Central memory CD8-positive, alpha-beta T cell (primary cell): ENCODE measurements around the gene CHST6.
"Not testable (repeated sequence)": the region's sequence is repeated elsewhere in the genome, so short reads cannot be mapped to it uniquely, and the experiment has no call there.

Experiments
- ATAC-seq: fragments of 150-1000 bp; cut with Tn5 transposase; replicated peaks from 2 replicates; pipeline ENCODE4 v1.10.0; 2022; ENCODE audit warnings: mild to moderate bottlenecking, moderate FRiP score, moderate number of reproducible peaks; ENCODE audit not compliant: poor library complexity, severe bottlenecking; ENCODE audit errors: extremely low read depth
- DNase-seq, 2 donors: peaks; one replicate each; pipeline ENCODE4 v3.0.0; 2021; ENCODE audit warnings: low spot score in 2 of 2
- H3K27ac Mint-ChIP-seq: one replicate; pipeline ENCODE4 v1.8.0; 2022; ENCODE audit warnings: low read depth, mild to moderate bottlenecking, moderate library complexity, mixed read lengths
- H3K27me3 Mint-ChIP-seq: one replicate; pipeline ENCODE4 v1.8.0; 2022; ENCODE audit warnings: mixed read lengths
- H3K36me3 Mint-ChIP-seq: one replicate; pipeline ENCODE4 v1.8.0; 2022; ENCODE audit warnings: mild to moderate bottlenecking, moderate library complexity, mixed read lengths; ENCODE audit not compliant: insufficient read depth
- H3K4me1 Mint-ChIP-seq: one replicate; pipeline ENCODE4 v1.8.0; 2022; ENCODE audit warnings: mixed read lengths
- H3K4me3 Mint-ChIP-seq: one replicate; pipeline ENCODE4 v1.8.0; 2022; ENCODE audit warnings: mild to moderate bottlenecking, moderate library complexity, mixed read lengths
- H3K9me3 Mint-ChIP-seq: one replicate; pipeline ENCODE4 v1.8.0; 2022; ENCODE audit warnings: mixed read lengths

The CHST6 gene

GRCh38 chr16:75495076-75495674 is at the start of gene CHST6:
TSS of gene CHST6 (minus strand) at chr16:75495441. CDS start at chr16:75479828, 15,613 bp downstream.
- ATAC-seq (peak; percentile 40), DNase-seq (no peak)
- Mint-ChIP-seq H3K4me3 (peak within 1 kb of the TSS; percentile 63), H3K27ac (no peak within 1 kb of the TSS), H3K36me3 (no peaks in the 10 kb centered on the region), H3K27me3 (peaks cover 10% of the 10 kb centered on the region), H3K9me3 (no peaks in the 10 kb centered on the region), H3K4me1 (peaks cover 7% of the 10 kb centered on the region)

- H3K27ac Mint-ChIP-seq, H3K4me1 Mint-ChIP-seq, DNase-seq, H3K27me3 Mint-ChIP-seq, ATAC-seq, H3K9me3 Mint-ChIP-seq, H3K36me3 Mint-ChIP-seq, H3K4me3 Mint-ChIP-seq: not testable (repeated sequence)
Observed at GRCh38 chr16:75542462-75542861, 47.2 kb upstream of the CHST6 start.

DNA sequence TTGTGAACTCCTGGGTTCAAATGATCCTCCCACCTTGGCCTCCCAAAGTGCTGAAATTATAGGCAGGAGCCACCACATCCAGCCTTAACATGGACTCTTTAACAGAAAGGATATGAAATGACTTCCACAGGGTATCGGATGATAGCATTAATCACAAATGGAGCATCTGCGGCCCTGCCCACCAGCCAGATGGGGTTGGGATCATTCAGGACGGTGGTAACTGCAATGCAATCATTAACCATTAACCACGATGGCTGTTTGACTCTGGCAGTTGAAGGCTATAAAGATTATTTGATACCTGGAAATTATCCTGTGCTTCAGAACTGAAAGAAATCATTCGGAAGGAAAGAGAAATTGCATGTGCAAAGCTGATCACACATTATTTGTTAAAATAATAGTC is 46.0 kb upstream of the CHST6 start:
- Mint-ChIP-seq H3K4me3 (no peak overlapping the region), H3K4me1 (no peaks in the 10 kb centered on the region), H3K27me3 (no peaks in the 10 kb centered on the region), H3K36me3 (no peaks in the 10 kb centered on the region), H3K27ac (no peak overlapping the region), H3K9me3 (no peaks in the 10 kb centered on the region)
- DNase-seq (no peak), ATAC-seq (no peak)

- not testable (repeated sequence) for H3K4me1 Mint-ChIP-seq, DNase-seq, H3K4me3 Mint-ChIP-seq, H3K27me3 Mint-ChIP-seq, H3K9me3 Mint-ChIP-seq, ATAC-seq, H3K36me3 Mint-ChIP-seq, H3K27ac Mint-ChIP-seq
Observed at GRCh38 chr16:75538882-75539565, 43.8 kb upstream of the CHST6 start.

DNA sequence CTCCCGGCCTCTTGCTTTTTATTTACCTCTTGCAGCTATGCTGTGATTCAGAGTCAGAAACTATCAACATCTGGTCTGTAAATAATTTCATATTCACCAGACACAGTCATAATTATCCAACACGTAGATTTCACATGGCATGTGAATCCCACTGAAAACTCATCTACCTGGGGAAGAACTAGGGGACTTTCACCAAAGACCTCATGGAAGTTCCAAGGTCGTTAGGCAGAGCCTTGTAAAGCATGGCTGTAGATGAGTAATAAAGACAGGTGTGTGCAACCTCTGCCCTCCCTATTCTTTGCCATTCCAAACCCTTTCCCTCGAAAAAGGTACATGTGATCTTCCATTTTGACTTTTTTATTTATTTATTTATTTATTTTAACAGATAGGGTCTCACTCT is 42.5 kb upstream of the CHST6 start:
- Mint-ChIP-seq H3K4me1 (no peaks in the 10 kb centered on the region), H3K9me3 (no peaks in the 10 kb centered on the region), H3K36me3 (peaks cover 2% of the 10 kb centered on the region), H3K27me3 (no peaks in the 10 kb centered on the region), H3K27ac (no peak overlapping the region), H3K4me3 (no peak overlapping the region)
- no peak for DNase-seq
- no peak for ATAC-seq

GRCh38 chr16:75535901-75536300 is 40.7 kb upstream of the CHST6 start, which contains the start of gene CHST5:
TSS of gene CHST5 (minus strand) at chr16:75536108. CDS start at chr16:75530384, 5,724 bp downstream.
- H3K4me3 Mint-ChIP-seq = no peak within 1 kb of the TSS
- H3K36me3 Mint-ChIP-seq = peaks cover 2% of the 10 kb centered on the region
- H3K4me1 Mint-ChIP-seq = no peaks in the 10 kb centered on the region
- no peak within 1 kb of the TSS for H3K27ac Mint-ChIP-seq
- H3K27me3 Mint-ChIP-seq = no peaks in the 10 kb centered on the region
- no peak for DNase-seq
- no peaks in the 10 kb centered on the region for H3K9me3 Mint-ChIP-seq
- ATAC-seq = no peak

DNA sequence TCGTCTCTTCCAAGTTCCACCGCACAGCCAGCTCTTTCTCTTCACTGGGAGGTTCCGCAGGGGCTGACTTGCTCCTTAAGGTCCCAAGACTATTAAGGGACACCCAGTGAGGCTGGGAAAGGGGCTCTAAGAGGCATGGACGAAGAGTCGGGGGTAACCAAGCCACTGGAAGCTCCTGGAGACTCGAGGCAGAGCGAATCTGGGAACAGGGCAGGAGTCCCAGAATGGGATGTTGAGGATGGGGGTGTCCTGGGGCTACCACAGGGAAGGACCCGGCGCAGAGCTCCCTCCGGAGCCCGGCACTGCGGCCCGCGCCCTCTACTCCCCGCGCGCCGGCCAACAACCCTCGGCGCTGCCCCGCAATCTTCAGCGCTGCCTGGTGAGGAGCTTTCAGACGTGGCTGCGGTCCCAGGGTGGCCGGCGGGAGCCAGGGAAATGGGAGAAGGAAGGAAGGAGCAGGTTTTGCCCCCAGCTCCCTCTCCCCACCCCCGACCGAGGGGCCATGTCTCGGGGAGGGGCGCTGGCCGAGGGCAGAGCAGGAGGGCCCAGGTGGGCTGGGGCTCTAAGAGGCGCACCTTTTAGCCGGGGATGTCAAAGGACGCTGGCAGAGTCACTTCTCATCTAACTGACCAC is 40.1 kb upstream of the CHST6 start:
- H3K9me3 Mint-ChIP-seq = no peaks in the 10 kb centered on the region
- no peak for DNase-seq
- no peaks in the 10 kb centered on the region for H3K4me1 Mint-ChIP-seq
- no peak overlapping the region for H3K4me3 Mint-ChIP-seq
- H3K27me3 Mint-ChIP-seq = no peaks in the 10 kb centered on the region
- ATAC-seq = no peak
- H3K36me3 Mint-ChIP-seq = peaks cover 2% of the 10 kb centered on the region
- H3K27ac Mint-ChIP-seq = no peak overlapping the region

- Mint-ChIP-seq H3K27me3 (no peaks in the 10 kb centered on the region), H3K4me3 (no peak overlapping the region), H3K9me3 (no peaks in the 10 kb centered on the region), H3K36me3 (peaks cover 2% of the 10 kb centered on the region), H3K27ac (no peak overlapping the region), H3K4me1 (no peaks in the 10 kb centered on the region)
- DNase-seq (no peak), ATAC-seq (no peak)
Observed at GRCh38 chr16:75534560-75535205, 39.4 kb upstream of the CHST6 start.

GRCh38 chr16:75532791-75533190 is 37.5 kb upstream of the CHST6 start:
- Mint-ChIP-seq H3K4me3 (no peak overlapping the region), H3K4me1 (no peaks in the 10 kb centered on the region), H3K36me3 (peaks cover 2% of the 10 kb centered on the region), H3K27me3 (no peaks in the 10 kb centered on the region), H3K9me3 (no peaks in the 10 kb centered on the region), H3K27ac (no peak overlapping the region)
- DNase-seq = no peak
- no peak for ATAC-seq

- Mint-ChIP-seq H3K27ac (no peak overlapping the region), H3K9me3 (no peaks in the 10 kb centered on the region), H3K4me1 (no peaks in the 10 kb centered on the region), H3K27me3 (no peaks in the 10 kb centered on the region), H3K36me3 (peaks cover 2% of the 10 kb centered on the region), H3K4me3 (no peak overlapping the region)
- DNase-seq (no peak), ATAC-seq (no peak)
Observed at GRCh38 chr16:75532142-75532765, 37.0 kb upstream of the CHST6 start.

GRCh38 chr16:75529959-75530358 is 34.7 kb upstream of the CHST6 start:
- ATAC-seq = no peak
- H3K4me3 Mint-ChIP-seq = no peak overlapping the region
- H3K9me3 Mint-ChIP-seq = no peaks in the 10 kb centered on the region
- no peak overlapping the region for H3K27ac Mint-ChIP-seq
- no peaks in the 10 kb centered on the region for H3K27me3 Mint-ChIP-seq
- no peak for DNase-seq
- no peaks in the 10 kb centered on the region for H3K4me1 Mint-ChIP-seq
- peaks cover 2% of the 10 kb centered on the region for H3K36me3 Mint-ChIP-seq

GRCh38 chr16:75529056-75529905 is 34.0 kb upstream of the CHST6 start:
- Mint-ChIP-seq H3K9me3 (no peaks in the 10 kb centered on the region), H3K4me1 (no peaks in the 10 kb centered on the region), H3K36me3 (no peaks in the 10 kb centered on the region), H3K27ac (no peak overlapping the region), H3K27me3 (no peaks in the 10 kb centered on the region), H3K4me3 (no peak overlapping the region)
- ATAC-seq (no peak), DNase-seq (no peak)
